ENCODE measurements around the gene PAPPA2.

- TF ChIP-seq POLR2A (IDR thresholded peaks at IDR 0.05): no peak
- peak in 1 of 4 donors; percentile 18 for TF ChIP-seq CTCF (IDR thresholded peaks at IDR 0.05)
Measured at GRCh38 chr1:176717066-176717750, 254.2 kb downstream of the PAPPA2 start.

All from right lobe of liver (tissue), 4 donors.